OCI-LY7 (cell line): ENCODE measurements around the gene LMOD2. TPM values are rescaled to one million over a fixed set of nuclear protein-coding genes. Genes with fewer than 3 reads are reported as not detected.

Experiments
- BruUV-seq: library from RNA; stranded (reverse); fragments of 400-500 nt; replicated peaks from 2 replicates; lab custom pipeline; 2021; lab: Mats Ljungman, UMichigan
- CTCF ChIA-PET: fragments of 300-600 bp; sonication (Branson Sonifier 250); formaldehyde crosslinking; loops from one replicate; lab custom pipeline; 2022; ENCODE audit warnings: antibody characterized with exemption; ENCODE audit not compliant: unreplicated experiment; lab: Charles Lee
- POLR2A ChIA-PET: fragments of 300-600 bp; sonication (Branson Sonifier 250); formaldehyde crosslinking; loops from one replicate; lab custom pipeline; 2022; ENCODE audit warnings: antibody characterized with exemption; lab: Charles Lee
- DNase-seq: peaks from one replicate; pipeline ENCODE4 v3.0.0-alpha.2; 2015; ENCODE audit warnings: low spot score
- H2AFZ ChIP-seq: fragments of 200-600 bp; sonication (generic), shearing (Covaris generic); 2 replicates; pipeline ENCODE4 v1.6.1; 2014; ENCODE audit warnings: mild to moderate bottlenecking, antibody characterized with exemption, low read length, moderate library complexity
- H3K27ac ChIP-seq: fragments of 200-600 bp; sonication (generic); 2 replicates; pipeline ENCODE4 v1.5.1; 2014; ENCODE audit warnings: mixed run types, low read depth, mild to moderate bottlenecking, moderate library complexity, low read length, inconsistent platforms; ENCODE audit not compliant: poor library complexity, severe bottlenecking
- H3K36me3 ChIP-seq: fragments of 200-600 bp; sonication (generic); 2 replicates; pipeline ENCODE4 v1.6.1; 2014; ENCODE audit warnings: mild to moderate bottlenecking, antibody characterized with exemption, low read length, moderate library complexity, mixed read lengths; ENCODE audit not compliant: insufficient read depth
- H3K4me1 ChIP-seq: fragments of 200-600 bp; sonication (generic); 2 replicates; pipeline ENCODE4 v1.5.1; 2014; ENCODE audit warnings: mild to moderate bottlenecking, low read length; ENCODE audit not compliant: insufficient read depth, poor library complexity, severe bottlenecking
- H3K4me2 ChIP-seq: fragments of 200-600 bp; sonication (generic); 2 replicates; pipeline ENCODE4 v1.6.1; 2014; ENCODE audit warnings: mild to moderate bottlenecking, low read length
- H3K4me3 ChIP-seq: fragments of 200-600 bp; sonication (generic); 2 replicates; pipeline ENCODE4 v1.5.1; 2014; ENCODE audit warnings: mild to moderate bottlenecking, low read depth, low read length; ENCODE audit not compliant: poor library complexity, severe bottlenecking
- H3K79me2 ChIP-seq: fragments of 200-600 bp; sonication (generic); 2 replicates; pipeline ENCODE4 v1.6.1; 2016; ENCODE audit warnings: low read depth, mild to moderate bottlenecking, low read length, moderate library complexity, mixed read lengths; ENCODE audit not compliant: insufficient read depth
- H3K9me2 ChIP-seq: fragments of 200-600 bp; sonication (generic); 2 replicates; pipeline ENCODE4 v1.6.1; 2016; ENCODE audit warnings: mild to moderate bottlenecking, low read length, mixed read lengths; ENCODE audit not compliant: insufficient read depth
- H3K9me3 ChIP-seq: fragments of 200-600 bp; sonication (generic); 2 replicates; pipeline ENCODE4 v1.6.1; 2014; ENCODE audit warnings: mild to moderate bottlenecking, mixed run types, low read length, mixed read lengths
- H4K20me1 ChIP-seq: fragments of 200-600 bp; sonication (generic); 2 replicates; pipeline ENCODE4 v1.6.1; 2014; ENCODE audit warnings: mild to moderate bottlenecking, antibody characterized with exemption, low read length, moderate library complexity, mixed read lengths; ENCODE audit not compliant: insufficient read depth
- CTCF ChIP-seq: fragments of 200-600 bp; sonication (generic); conservative IDR thresholded peaks from 2 replicates; pipeline ENCODE4 v1.5.1; 2014; ENCODE audit warnings: mild to moderate bottlenecking, antibody characterized with exemption, low read length, moderate library complexity, mixed read lengths
- EZH2phosphoT487 ChIP-seq: fragments of 200-600 bp; sonication (generic); IDR thresholded peaks from 2 replicates; pipeline ENCODE4 v1.6.1; 2018; ENCODE audit warnings: low read depth, borderline replicate concordance, mild to moderate bottlenecking, mixed run types, antibody characterized with exemption, low read length, moderate library complexity, mixed read lengths
- intact Hi-C: fragments of 100-400 bp; cut with micrococcal nuclease; formaldehyde crosslinking; loops from one replicate; pipeline ENCODE4 v1.10.0; 2022; ENCODE audit not compliant: unreplicated experiment
- total RNA-seq, 2 experiments: library from RNA; depleted of rRNA in 1 of 2; stranded (reverse); fragments of >200 nt in 1 of 2; shearing (Covaris generic) in 1 of 2; gene quantifications; 2 replicates each; pipeline ENCODE4 v1.2.3, GENCODE V29; 2014 to 2022

The LMOD2 gene
- total RNA-seq, 2 experiments from 2014 or later = not detected

GRCh38 chr7:123643495-123644441 lies 11.9 kb upstream of the LMOD2 start:
- POLR2A ChIA-PET = interaction anchor here (1.2 to 1.5 kb wide), 2 partner anchors 12 to 237 kb away, joined by 3 to 4 read pairs; partner anchors contain the start of gene LMOD2
- Histone ChIP-seq H3K79me2 (no peaks in the 10 kb centered on the region), H3K36me3 (no peaks in the 10 kb centered on the region), H3K9me3 (no peaks in the 10 kb centered on the region), H3K4me1 (no peaks in the 10 kb centered on the region), H4K20me1 (no peaks in the 10 kb centered on the region), H3K4me2 (no peak overlapping the region), H2AFZ (no peak overlapping the region), H3K27ac (no peak overlapping the region), H3K4me3 (no peak overlapping the region), H3K9me2 (no peaks in the 10 kb centered on the region)
- intact Hi-C loops = no loop called here
- CTCF ChIA-PET = no interaction called here
- DNase-seq = no peak
- TF ChIP-seq EZH2phosphoT487 = no peak
- no peak for TF ChIP-seq CTCF
- BruUV-seq = no TSS peak

GRCh38 chr7:123645516-123645915 lies 10.2 kb upstream of the LMOD2 start:
- H3K79me2 ChIP-seq = no peaks in the 10 kb centered on the region
- TF ChIP-seq EZH2phosphoT487 (no peak), CTCF (no peak)
- POLR2A ChIA-PET = interaction anchor here (0.6 to 0.8 kb wide), 2 partner anchors 9 to 11 kb away, joined by 3 read pairs; no protein-coding TSS in a partner anchor
- no peaks in the 10 kb centered on the region for H3K9me2 ChIP-seq
- H3K27ac ChIP-seq = no peak overlapping the region
- H3K4me2 ChIP-seq = no peak overlapping the region
- no TSS peak for BruUV-seq
- no peaks in the 10 kb centered on the region for H3K4me1 ChIP-seq
- CTCF ChIA-PET = no interaction called here
- no peak for DNase-seq
- H3K9me3 ChIP-seq = no peaks in the 10 kb centered on the region
- no peak overlapping the region for H2AFZ ChIP-seq
- intact Hi-C loops = no loop called here
- H3K4me3 ChIP-seq = no peak overlapping the region
- H4K20me1 ChIP-seq = no peaks in the 10 kb centered on the region
- no peaks in the 10 kb centered on the region for H3K36me3 ChIP-seq
